Measurements from ENCODE around the gene ZNF473.

ZNF473 gene

DNA sequence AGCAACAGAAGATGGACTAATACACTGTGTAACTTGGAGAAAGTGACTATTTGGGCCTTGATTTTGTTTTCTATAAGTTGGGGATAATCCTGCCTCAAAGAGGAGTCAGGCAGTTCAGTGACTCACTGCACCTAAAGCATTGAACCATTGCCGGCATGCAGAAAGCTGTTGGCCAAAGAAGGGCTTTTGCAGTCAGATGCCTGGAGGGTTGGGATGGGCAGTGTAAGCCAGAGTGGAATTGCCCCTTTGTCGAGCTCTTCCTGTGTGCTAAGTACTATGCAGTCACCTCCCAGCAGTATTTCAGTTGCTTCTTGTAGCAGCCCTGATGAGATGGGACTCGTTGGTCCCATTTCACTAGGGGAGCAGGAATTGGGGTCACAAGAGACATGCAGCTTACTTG, 11.1 kb downstream of the ZNF473 start:
- TF ChIP-seq CTCF (IDR thresholded peaks at IDR 0.05) = no peak
- no peak for TF ChIP-seq ZFX (IDR thresholded peaks at IDR 0.05; ENCODE audit: borderline replicate concordance)
- H3K27ac ChIP-seq = no peak overlapping the region

DNA sequence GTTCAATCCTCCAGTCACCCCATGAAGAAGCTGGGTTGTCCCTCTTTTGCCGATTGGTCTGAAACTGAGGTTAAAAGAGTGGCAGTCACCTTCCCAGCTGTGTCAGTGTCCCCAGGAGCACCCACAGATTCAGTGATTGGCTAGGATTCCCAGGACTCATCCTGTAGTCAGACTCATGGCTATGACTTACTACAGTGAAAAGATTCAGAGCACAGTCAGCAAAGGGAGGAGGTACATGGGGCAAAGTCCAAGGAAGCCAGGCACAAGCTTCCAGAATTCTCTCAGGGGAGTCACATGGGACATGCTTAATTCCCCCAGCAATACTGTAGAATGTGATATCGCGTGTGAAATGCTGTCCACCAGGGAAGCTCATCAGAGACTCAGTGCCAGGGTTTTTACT, 14.2 kb downstream of the ZNF473 start:
- TF ChIP-seq ZFX (IDR thresholded peaks at IDR 0.05; ENCODE audit: borderline replicate concordance) = no peak
- no peak for TF ChIP-seq CTCF (IDR thresholded peaks at IDR 0.05)
- no peak overlapping the region for H3K27ac ChIP-seq

DNA sequence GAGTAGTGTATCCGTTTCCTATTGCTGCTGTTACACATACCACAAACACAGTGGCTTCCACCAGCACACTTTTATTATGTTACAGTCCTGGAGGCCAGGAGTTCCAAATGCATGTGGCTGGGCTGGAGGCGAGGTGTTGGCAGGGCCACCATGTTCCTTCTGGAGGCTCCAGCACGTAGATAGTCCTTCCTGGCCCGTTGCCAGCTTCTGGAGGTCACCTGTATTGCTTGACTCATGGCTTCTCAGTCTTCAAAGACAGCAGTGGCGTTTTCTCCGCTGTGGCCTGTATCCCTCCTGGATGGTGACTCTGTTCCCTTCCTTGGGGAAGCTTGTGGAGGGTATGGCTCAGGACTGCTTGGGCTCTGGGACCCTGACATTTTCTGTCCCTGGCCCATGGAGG, 15.2 kb downstream of the ZNF473 start:
- no peak for TF ChIP-seq ZFX (IDR thresholded peaks at IDR 0.05; ENCODE audit: borderline replicate concordance)
- no peak for TF ChIP-seq CTCF (IDR thresholded peaks at IDR 0.05)

GRCh38 chr19:50042363-50043024, 16.7 kb downstream of the ZNF473 start:
- no peak overlapping the region for H3K27ac ChIP-seq

More for the DNA sequence above, 15.2 kb downstream of the ZNF473 start:
- H3K27ac ChIP-seq = no peak overlapping the region

GRCh38 chr19:50043967-50044366, 18.2 kb downstream of the ZNF473 start:
- H3K27ac ChIP-seq = no peak overlapping the region
- TF ChIP-seq ZFX (IDR thresholded peaks at IDR 0.05; ENCODE audit: borderline replicate concordance) = no peak
- TF ChIP-seq CTCF (IDR thresholded peaks at IDR 0.05) = no peak

More at GRCh38 chr19:50042363-50043024, 16.7 kb downstream of the ZNF473 start:
- TF ChIP-seq ZFX (IDR thresholded peaks at IDR 0.05; ENCODE audit: borderline replicate concordance) = no peak
- TF ChIP-seq CTCF (IDR thresholded peaks at IDR 0.05) = no peak

- no peak for TF ChIP-seq CTCF (IDR thresholded peaks at IDR 0.05)
- no peak for TF ChIP-seq ZFX (IDR thresholded peaks at IDR 0.05; ENCODE audit: borderline replicate concordance)
These were observed 19.1 kb downstream of the ZNF473 start for GRCh38 chr19:50044922-50045321.

GRCh38 chr19:50046649-50047503, 21.1 kb downstream of the ZNF473 start:
- TF ChIP-seq CTCF (IDR thresholded peaks at IDR 0.05) = peak; percentile 72
- no peak for TF ChIP-seq ZFX (IDR thresholded peaks at IDR 0.05; ENCODE audit: borderline replicate concordance)
- H3K27ac ChIP-seq = peak overlapping the region; percentile 87

More at GRCh38 chr19:50044922-50045321, 19.1 kb downstream of the ZNF473 start:
- H3K27ac ChIP-seq = peak overlapping the region; percentile 87; the same call in 1 of the 2 replicates
